OCI-LY3 (cell line): ENCODE results near the gene MYBPHL.

Experiments used
- CTCF ChIP-seq: fragments of 200-600, 300-600 bp; sonication (generic); IDR thresholded peaks from 2 replicates; pipeline ENCODE4 v1.5.1; 2014; ENCODE audit warnings: antibody characterized with exemption, low read length, low read depth
- EZH2phosphoT487 ChIP-seq: fragments of 200-600 bp; shearing (Covaris generic); IDR thresholded peaks from 2 replicates; pipeline ENCODE4 v1.6.1; 2018; ENCODE audit warnings: antibody characterized with exemption, mixed run types, low read depth

- TF ChIP-seq EZH2phosphoT487 = no peak
- TF ChIP-seq CTCF = no peak
These were observed 43.4 kb upstream of the MYBPHL start for GRCh38 chr1:109350182-109350581.
